DND-41 (cell line): ENCODE results near the gene CNPPD1.
A peak's percentile ranks its signal among the peaks of the same experiment; 100 is the strongest.

ENCODE experiments used
- ATAC-seq: fragments of 200-7000 bp; cut with Tn5 transposase; 3 replicates; pipeline ENCODE4 v1.9.1; 2021; ENCODE audit warnings: low read depth; ENCODE audit not compliant: insufficient read depth
- DNase-seq: peaks from one replicate; pipeline ENCODE4 v3.0.0-alpha.2; 2020
- H2AFZ ChIP-seq: 2 replicates; pipeline ENCODE4 v1.6.0; 2012; ENCODE audit warnings: low read depth, low read length
- H3K27ac ChIP-seq: 2 replicates; pipeline ENCODE4 v1.5.1; 2012; ENCODE audit warnings: low read length, inconsistent platforms
- H3K27me3 ChIP-seq: fragments of 200-600 bp; sonication (generic); 2 replicates; pipeline ENCODE4 v1.6.0; 2012; ENCODE audit warnings: low read length, mild to moderate bottlenecking, inconsistent platforms; ENCODE audit not compliant: insufficient read depth, poor library complexity
- H3K36me3 ChIP-seq: 2 replicates; pipeline ENCODE4 v1.5.1; 2012; ENCODE audit warnings: low read length, inconsistent platforms; ENCODE audit not compliant: insufficient read depth
- H3K4me1 ChIP-seq: 2 replicates; pipeline ENCODE4 v1.5.1; 2012; ENCODE audit warnings: mild to moderate bottlenecking, low read length; ENCODE audit not compliant: insufficient read depth
- H3K4me2 ChIP-seq: 2 replicates; pipeline ENCODE4 v1.6.0; 2012; ENCODE audit warnings: mild to moderate bottlenecking, moderate library complexity, low read length, inconsistent platforms; ENCODE audit not compliant: insufficient read depth
- H3K4me3 ChIP-seq, 2 experiments: fragments of 200-600 bp in 1 of 2; shearing (Covaris generic) in 1 of 2; 2 replicates each; pipeline ENCODE4 v1.5.1; 2012 to 2016; ENCODE audit warnings: inconsistent platforms in 2 of 2, low read length in 2 of 2, mild to moderate bottlenecking in 2 of 2, low read depth in 1 of 2, moderate library complexity in 1 of 2
- H3K79me2 ChIP-seq: 2 replicates; pipeline ENCODE4 v1.6.0; 2012; ENCODE audit warnings: low read length, inconsistent platforms; ENCODE audit not compliant: insufficient read depth
- H3K9ac ChIP-seq: 2 replicates; pipeline ENCODE4 v1.6.0; 2012; ENCODE audit warnings: low read depth, mild to moderate bottlenecking, inconsistent platforms, low read length, moderate library complexity
- H3K9me3 ChIP-seq: 2 replicates; pipeline ENCODE4 v1.5.1; 2012; ENCODE audit warnings: low read length, moderate library complexity, mild to moderate bottlenecking, inconsistent platforms; ENCODE audit not compliant: insufficient read depth, severe bottlenecking
- H4K20me1 ChIP-seq: 2 replicates; pipeline ENCODE4 v1.6.0; 2012; ENCODE audit warnings: low read length; ENCODE audit not compliant: insufficient read depth
- CTCF ChIP-seq: IDR thresholded peaks from 2 replicates; pipeline ENCODE4 v1.5.1; 2012; ENCODE audit warnings: borderline replicate concordance, low read length, moderate library complexity, mild to moderate bottlenecking; ENCODE audit not compliant: poor library complexity, severe bottlenecking; ENCODE audit errors: extremely low read depth
- EZH2 ChIP-seq: IDR thresholded peaks from 3 replicates; pipeline ENCODE4 v1.6.1; 2012; ENCODE audit warnings: borderline replicate concordance, low read depth, mild to moderate bottlenecking, moderate library complexity, low read length, inconsistent platforms; ENCODE audit not compliant: severe bottlenecking

CNPPD1 gene

GRCh38 chr2:219218732-219219701 lies 42.3 kb upstream of the CNPPD1 start, which contains the start of gene ABCB6:
Gene ABCB6, minus strand, starts transcription at chr2:219218958. Its CDS starts 285 bp downstream, at chr2:219218673.
- Histone ChIP-seq H3K27me3 (no peaks in the 10 kb centered on the region), H3K79me2 (no peaks in the 10 kb centered on the region), H3K27ac (no peak within 1 kb of the TSS), H3K9me3 (no peaks in the 10 kb centered on the region), H4K20me1 (peaks cover 3% of the 10 kb centered on the region; the same call in 1 of the 2 replicates), H2AFZ (no peak within 1 kb of the TSS), H3K4me2 (no peak within 1 kb of the TSS), H3K9ac (no peak within 1 kb of the TSS), H3K4me3 (no peak within 1 kb of the TSS), H3K4me1 (peaks cover 12% of the 10 kb centered on the region), H3K36me3 (peaks cover 61% of the 10 kb centered on the region)
- DNase-seq (no peak), ATAC-seq (no peak)
- TF ChIP-seq EZH2 (no peak), CTCF (no peak)

GRCh38 chr2:219218217-219218731 lies 41.5 kb upstream of the CNPPD1 start:
- H3K27me3 ChIP-seq = no peaks in the 10 kb centered on the region
- H3K79me2 ChIP-seq = no peaks in the 10 kb centered on the region
- no peak overlapping the region for H3K4me2 ChIP-seq
- no peak for DNase-seq
- TF ChIP-seq CTCF (no peak), EZH2 (no peak)
- no peak overlapping the region for H3K4me3 ChIP-seq
- no peaks in the 10 kb centered on the region for H3K9me3 ChIP-seq
- no peak overlapping the region for H3K9ac ChIP-seq
- no peak overlapping the region for H2AFZ ChIP-seq
- peak; percentile 27; the same call in 1 of the 3 replicates for ATAC-seq
- no peaks in the 10 kb centered on the region; the same call in 1 of the 2 replicates for H4K20me1 ChIP-seq
- no peak overlapping the region for H3K27ac ChIP-seq
- H3K4me1 ChIP-seq = peaks cover 12% of the 10 kb centered on the region
- H3K36me3 ChIP-seq = peaks cover 61% of the 10 kb centered on the region

GRCh38 chr2:219216535-219216915 lies 39.8 kb upstream of the CNPPD1 start:
- H3K36me3 ChIP-seq = peaks cover 52% of the 10 kb centered on the region
- no peaks in the 10 kb centered on the region for H3K9me3 ChIP-seq
- TF ChIP-seq CTCF = no peak
- no peak for TF ChIP-seq EZH2
- H3K9ac ChIP-seq = no peak overlapping the region
- no peaks in the 10 kb centered on the region; the same call in 1 of the 2 replicates for H4K20me1 ChIP-seq
- no peaks in the 10 kb centered on the region for H3K27me3 ChIP-seq
- no peak overlapping the region for H2AFZ ChIP-seq
- no peak overlapping the region for H3K4me2 ChIP-seq
- no peaks in the 10 kb centered on the region for H3K79me2 ChIP-seq
- H3K27ac ChIP-seq = no peak overlapping the region
- no peak overlapping the region for H3K4me3 ChIP-seq
- ATAC-seq = no peak
- peaks cover 12% of the 10 kb centered on the region for H3K4me1 ChIP-seq
- DNase-seq = no peak
